Neural progenitor cell (in vitro differentiated cells): ENCODE measurements around the gene KRT222.

Experiments
- EZH2 ChIP-seq: fragments of 200-600 bp; sonication (generic); IDR thresholded peaks from 2 replicates; pipeline ENCODE4 v1.6.1; 2017; ENCODE audit warnings: antibody characterized with exemption, mild to moderate bottlenecking, moderate library complexity
- TF ChIP-seq, protein P1 (sequence below): fragments of 200-600 bp; sonication (generic); IDR thresholded peaks from 2 replicates; pipeline ENCODE4 v1.5.1; 2017; ENCODE audit warnings: antibody characterized with exemption, mild to moderate bottlenecking

DNA sequence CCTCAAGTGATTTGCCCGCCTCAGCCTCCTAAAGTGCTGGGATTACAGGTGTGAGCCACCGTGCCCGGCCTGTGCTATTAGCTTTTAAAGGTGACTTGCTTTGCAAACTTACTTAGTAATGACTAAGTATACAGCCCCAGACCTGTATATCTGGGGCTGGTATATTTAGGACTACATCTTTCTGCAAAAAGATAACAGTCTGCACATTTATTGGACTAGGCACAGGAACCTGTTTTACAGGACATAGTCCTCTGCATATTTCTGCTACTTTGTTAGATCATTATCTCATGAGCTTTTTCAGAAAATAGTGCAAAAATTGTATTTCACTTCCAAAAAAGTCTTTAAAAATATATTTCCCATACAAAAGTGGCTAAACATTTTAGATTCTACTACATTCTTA, 37.3 kb upstream of the KRT222 start:
- TF ChIP-seq, protein P1, sequence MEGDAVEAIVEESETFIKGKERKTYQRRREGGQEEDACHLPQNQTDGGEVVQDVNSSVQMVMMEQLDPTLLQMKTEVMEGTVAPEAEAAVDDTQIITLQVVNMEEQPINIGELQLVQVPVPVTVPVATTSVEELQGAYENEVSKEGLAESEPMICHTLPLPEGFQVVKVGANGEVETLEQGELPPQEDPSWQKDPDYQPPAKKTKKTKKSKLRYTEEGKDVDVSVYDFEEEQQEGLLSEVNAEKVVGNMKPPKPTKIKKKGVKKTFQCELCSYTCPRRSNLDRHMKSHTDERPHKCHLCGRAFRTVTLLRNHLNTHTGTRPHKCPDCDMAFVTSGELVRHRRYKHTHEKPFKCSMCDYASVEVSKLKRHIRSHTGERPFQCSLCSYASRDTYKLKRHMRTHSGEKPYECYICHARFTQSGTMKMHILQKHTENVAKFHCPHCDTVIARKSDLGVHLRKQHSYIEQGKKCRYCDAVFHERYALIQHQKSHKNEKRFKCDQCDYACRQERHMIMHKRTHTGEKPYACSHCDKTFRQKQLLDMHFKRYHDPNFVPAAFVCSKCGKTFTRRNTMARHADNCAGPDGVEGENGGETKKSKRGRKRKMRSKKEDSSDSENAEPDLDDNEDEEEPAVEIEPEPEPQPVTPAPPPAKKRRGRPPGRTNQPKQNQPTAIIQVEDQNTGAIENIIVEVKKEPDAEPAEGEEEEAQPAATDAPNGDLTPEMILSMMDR: no peak
- TF ChIP-seq EZH2: no peak
